HL-60/S4 treated with retinoic acid at 250 ng/mL for 4 days and 3 days (cell line): ENCODE results near the gene SPACA5B.
"Not testable (repeated sequence)": the region's sequence is repeated elsewhere in the genome, so short reads cannot be mapped to it uniquely, and the experiment has no call there.

Experiments used
- in situ Hi-C: fragments of 300-500 bp; cut with MboI; formaldehyde crosslinking; loops from 2 replicates; pipeline ENCODE4 v1.7.0; 2022; ENCODE audit warnings: low sequenced_read_pairs

The SPACA5B gene

GRCh38 chrX:48130326-48130725 is at the start of gene SPACA5B:
Gene SPACA5B (plus strand): TSS chrX:48130626. CDS start chrX:48130688, 62 bp downstream.
- in situ Hi-C loops = not testable (repeated sequence)

DNA sequence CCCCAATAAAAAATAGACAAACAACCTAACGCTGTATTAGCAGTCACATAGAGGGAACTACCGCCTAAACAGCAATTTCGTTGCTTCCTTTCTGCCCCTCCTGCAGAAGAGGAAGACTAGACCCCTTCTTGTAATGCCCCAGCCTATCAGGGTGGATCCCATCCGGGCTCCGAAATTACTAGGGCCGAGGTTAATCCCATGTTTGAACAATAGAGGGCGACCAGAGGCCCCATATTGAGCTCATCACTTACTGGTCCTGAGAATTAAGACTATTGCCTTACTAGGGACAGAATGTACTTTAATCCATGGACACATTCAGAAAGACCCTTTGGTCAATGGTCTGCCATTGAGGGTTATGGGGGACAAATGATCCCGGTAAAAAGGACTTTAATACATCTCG is 47.2 kb upstream of the SPACA5B start:
- in situ Hi-C loops = loop anchor here (25.0 kb wide), 1 partner anchor 404 kb away; the partner anchor contains the start of gene FTSJ1

GRCh38 chrX:48083706-48084105 is 46.7 kb upstream of the SPACA5B start:
- in situ Hi-C loops = loop anchor here (25.0 kb wide), 1 partner anchor 404 kb away; the partner anchor contains the start of gene FTSJ1

DNA sequence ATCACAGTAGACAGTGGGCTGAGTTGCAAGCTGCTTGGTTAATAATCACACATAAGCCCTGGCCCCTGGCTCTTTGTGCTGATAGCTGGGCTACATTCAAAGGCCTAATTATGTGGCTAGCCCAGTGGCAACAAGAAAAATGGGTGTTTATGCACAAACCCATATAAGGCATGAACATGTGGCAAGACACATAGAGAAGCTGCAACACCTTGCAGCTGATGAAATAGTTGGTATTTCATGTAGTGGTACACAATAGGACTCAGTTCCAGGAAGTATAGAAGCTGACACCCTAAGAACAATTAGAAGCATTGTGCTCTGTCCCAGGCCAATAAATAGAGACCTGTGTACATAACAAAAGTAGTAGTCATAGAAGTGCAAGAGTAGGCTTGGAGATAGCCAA is 44.3 kb upstream of the SPACA5B start:
- in situ Hi-C loops = loop anchor here (25.0 kb wide), 1 partner anchor 401 kb away; the partner anchor contains the start of gene FTSJ1

- in situ Hi-C loops = loop anchor here (25.0 kb wide), 1 partner anchor 397 kb away; the partner anchor contains the start of gene FTSJ1
These were observed 40.3 kb upstream of the SPACA5B start for GRCh38 chrX:48090123-48090522.

GRCh38 chrX:48092558-48092957 is 37.9 kb upstream of the SPACA5B start:
- in situ Hi-C loops = loop anchor here (25.0 kb wide), 1 partner anchor 395 kb away; the partner anchor contains the start of gene FTSJ1

DNA sequence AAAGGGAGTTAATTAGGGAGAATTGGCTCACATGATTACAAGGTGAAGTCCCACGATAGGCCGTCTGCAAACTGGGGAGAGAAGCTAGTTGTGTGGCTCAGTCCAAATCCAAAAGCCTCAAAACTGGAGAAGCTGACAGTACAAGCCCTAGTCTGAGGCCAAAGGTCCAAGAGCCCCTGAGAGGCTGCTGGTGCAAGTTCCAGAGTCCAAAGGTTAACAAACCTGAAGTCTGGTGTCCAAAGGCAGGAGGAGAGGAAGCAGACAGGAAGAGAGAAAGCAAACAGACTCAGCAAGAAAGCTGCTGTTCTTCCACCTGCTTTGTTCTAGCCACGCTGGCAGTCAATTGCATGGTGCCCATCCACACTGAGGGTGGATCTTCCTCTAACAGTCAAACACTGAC is 29.0 kb upstream of the SPACA5B start:
- in situ Hi-C loops = no loop called here

DNA sequence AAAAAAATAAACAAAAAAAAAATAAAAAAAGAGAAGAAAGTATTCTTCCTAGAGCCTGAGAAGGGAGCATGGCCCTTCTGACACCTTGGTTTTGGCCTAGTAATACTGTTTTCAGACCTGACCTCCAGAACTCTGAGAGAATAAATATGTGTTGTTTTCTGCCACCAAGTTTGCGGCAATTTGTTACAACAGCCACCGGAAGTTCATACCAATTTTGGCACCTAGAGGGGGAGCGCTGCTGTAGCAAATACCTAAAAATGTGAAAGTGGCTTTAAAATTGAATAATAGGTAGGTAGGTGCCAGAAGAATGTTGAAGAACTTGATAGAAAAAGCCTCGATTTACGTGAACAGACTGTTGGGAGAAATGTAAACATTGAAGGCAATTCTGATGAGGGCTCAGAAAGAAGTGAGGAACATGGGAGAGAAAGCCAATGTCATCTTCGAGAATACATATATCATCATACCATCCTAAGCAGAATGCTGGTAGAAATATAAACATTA is 27.5 kb upstream of the SPACA5B start:
- in situ Hi-C loops = no loop called here

- in situ Hi-C loops = no loop called here
These were observed 22.7 kb upstream of the SPACA5B start for GRCh38 chrX:48107717-48108116.

DNA sequence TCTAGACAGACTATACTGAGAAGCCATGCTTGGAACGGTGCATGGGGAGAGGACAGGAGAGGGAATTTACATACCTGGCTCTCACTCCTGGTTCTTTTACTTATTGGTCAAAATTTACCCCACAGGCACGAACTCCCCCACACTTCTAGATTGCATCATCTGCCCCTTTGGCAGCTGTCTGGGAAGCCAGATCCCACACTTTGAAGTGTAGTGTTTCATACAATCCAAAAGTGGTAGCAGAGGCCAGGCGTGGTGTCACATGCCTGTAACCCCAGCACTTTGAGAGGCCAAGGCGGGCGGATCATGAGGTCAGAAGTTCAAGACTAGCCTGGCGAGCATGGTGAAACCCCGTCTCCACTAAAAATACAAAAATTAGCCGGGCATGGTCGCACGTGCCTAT is 5.1 kb upstream of the SPACA5B start:
- in situ Hi-C loops = not testable (repeated sequence)

GRCh38 chrX:48132308-48132844 is 1.9 kb downstream of the SPACA5B start:
- in situ Hi-C loops = not testable (repeated sequence)

- in situ Hi-C loops = not testable (repeated sequence)
These were observed 8.7 kb downstream of the SPACA5B start for GRCh38 chrX:48139076-48139475.

DNA sequence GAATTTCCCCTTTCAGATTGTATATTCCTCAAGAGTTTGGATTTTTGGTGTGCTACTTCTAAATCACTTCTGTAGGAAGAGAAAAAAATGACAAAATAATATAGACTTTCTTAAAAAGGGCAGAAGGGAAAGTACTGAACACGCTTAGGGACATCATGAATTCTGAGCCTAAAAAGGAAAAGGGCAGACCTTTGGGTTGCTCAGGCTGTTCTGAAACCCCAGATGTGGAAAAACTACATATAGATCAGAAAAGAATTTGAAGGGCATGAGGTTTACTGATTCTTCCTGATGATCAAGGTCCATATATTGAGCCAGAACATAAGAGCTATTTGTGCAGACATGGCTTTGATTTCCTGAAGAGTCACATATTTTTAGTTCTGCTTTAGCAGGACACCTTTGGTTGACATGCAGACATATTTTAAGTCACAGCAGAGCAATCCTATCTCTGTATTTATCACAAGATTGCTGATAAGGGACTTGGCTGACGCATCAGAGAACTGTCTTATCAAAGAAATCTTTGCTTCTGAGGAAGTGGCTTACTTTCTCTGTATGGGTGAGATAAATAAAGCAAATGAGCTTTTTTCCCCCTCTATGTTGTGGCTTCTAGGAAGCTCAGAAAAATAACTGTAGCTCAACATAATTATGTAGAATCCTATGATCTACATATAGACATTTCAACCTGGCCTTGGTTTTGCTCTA is 11.5 kb downstream of the SPACA5B start:
- in situ Hi-C loops = not testable (repeated sequence)

GRCh38 chrX:48142697-48143096 is 12.3 kb downstream of the SPACA5B start:
- in situ Hi-C loops = not testable (repeated sequence)

DNA sequence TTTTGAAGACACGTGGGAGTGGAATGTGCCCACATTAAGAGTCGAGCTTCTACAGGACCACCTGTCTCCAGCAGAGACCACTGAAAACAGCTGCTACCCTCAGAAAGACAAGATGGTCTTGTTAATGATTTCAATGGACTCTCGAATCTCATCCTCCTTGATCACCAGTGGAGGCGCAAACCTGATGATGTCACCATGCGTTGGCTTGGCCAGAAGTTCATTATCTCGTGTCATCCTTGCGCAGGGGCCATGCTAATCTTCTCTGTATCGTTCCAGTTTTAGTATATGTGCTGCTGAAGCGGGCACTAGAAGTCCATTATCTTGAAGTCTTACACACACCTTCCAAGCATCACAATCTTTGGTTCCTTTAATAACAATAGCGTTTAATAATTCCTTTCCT is 23.3 kb downstream of the SPACA5B start:
- in situ Hi-C loops = no loop called here

GRCh38 chrX:48154796-48155195 is 24.4 kb downstream of the SPACA5B start:
- in situ Hi-C loops = no loop called here

DNA sequence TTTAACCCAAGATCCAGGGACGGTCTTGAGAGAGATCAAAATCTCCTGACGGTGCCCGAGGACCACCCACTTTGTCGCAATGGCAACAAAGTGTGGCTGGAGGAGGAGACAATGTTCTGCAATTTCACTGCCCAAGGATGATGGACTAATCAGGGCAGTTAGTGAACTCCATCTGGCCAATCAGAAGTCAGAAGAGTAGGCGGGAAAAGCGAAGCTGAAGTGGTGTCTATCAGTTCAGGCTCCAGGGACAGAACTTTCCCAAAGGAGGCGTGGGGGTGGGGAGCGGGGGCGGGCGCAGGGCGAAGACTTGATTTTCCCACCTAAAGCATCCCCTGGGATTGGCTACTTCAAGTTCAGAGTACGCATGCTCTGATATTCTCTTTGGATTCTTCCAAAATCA is 25.6 kb downstream of the SPACA5B start:
- in situ Hi-C loops = no loop called here

- in situ Hi-C loops = no loop called here
These were observed 34.8 kb downstream of the SPACA5B start for GRCh38 chrX:48165241-48165640.

DNA sequence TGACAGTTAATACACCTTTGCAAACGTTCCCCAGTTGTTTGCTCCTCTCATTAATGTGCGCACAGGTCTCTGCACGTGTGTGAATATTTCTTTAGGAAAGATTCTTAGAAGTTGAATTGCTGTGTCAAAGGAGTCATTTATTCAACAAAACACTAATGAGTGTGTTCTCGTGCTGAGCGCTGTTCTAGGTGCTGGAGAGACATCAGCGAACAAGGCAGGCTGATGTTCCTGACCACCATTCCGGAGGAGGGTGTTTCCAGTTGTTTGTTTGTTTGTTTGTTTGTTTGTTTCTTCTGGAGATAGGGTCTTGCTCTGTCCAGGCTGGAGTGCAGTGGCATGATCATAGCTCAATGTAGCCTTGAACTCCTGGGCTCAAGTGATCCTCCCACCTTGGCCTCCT is 35.9 kb downstream of the SPACA5B start:
- in situ Hi-C loops = not testable (repeated sequence)

- in situ Hi-C loops = no loop called here
These were observed 49.3 kb downstream of the SPACA5B start for GRCh38 chrX:48179691-48180090.

GRCh38 chrX:48180811-48181210 is 50.4 kb downstream of the SPACA5B start:
- in situ Hi-C loops = no loop called here

- in situ Hi-C loops = not testable (repeated sequence)
These were observed 51.5 kb downstream of the SPACA5B start for GRCh38 chrX:48181882-48182281.
